Natural killer cell (primary cell): Measurements from ENCODE around the gene GRHL1. TPM values are rescaled to one million over a fixed set of nuclear protein-coding genes. Genes with fewer than 3 reads are reported as not detected.

Experiments used
- ATAC-seq, 3 donors: fragments of 150-1000 bp in 2 of 3; fragments of 200-7000 bp in 1 of 3; cut with Tn5 transposase; 1 replicate in 1 of 3; 2 replicates in 2 of 3; pipeline ENCODE4 v1.10.0; 2021; ENCODE audit warnings: mild to moderate bottlenecking in 2 of 3, moderate library complexity in 2 of 3
- DNase-seq, 2 donors: peaks; one replicate each; pipeline versions ENCODE4 v3.0.0 to v3.0.0-alpha.2; 2013 to 2021; ENCODE audit warnings: mixed read lengths in 1 of 2
- H3K27ac ChIP-seq: one replicate; pipeline ENCODE4 v1.5.1; 2013; ENCODE audit warnings: mild to moderate bottlenecking, low read length
- H3K27me3 ChIP-seq: one replicate; pipeline ENCODE4 v1.6.1; 2013; ENCODE audit warnings: low read length; ENCODE audit not compliant: control insufficient read depth, insufficient read depth
- H3K36me3 ChIP-seq: one replicate; pipeline ENCODE4 v1.6.1; 2013; ENCODE audit warnings: low read length; ENCODE audit not compliant: control insufficient read depth, insufficient read depth
- H3K4me1 ChIP-seq: one replicate; pipeline ENCODE4 v1.6.1; 2013; ENCODE audit warnings: low read length; ENCODE audit not compliant: control insufficient read depth, insufficient read depth
- H3K4me3 ChIP-seq: one replicate; pipeline ENCODE4 v1.5.1; 2013; ENCODE audit warnings: low read length
- H3K9me3 ChIP-seq: one replicate; pipeline ENCODE4 v1.6.1; 2013; ENCODE audit warnings: low read length; ENCODE audit not compliant: control insufficient read depth, insufficient read depth
- H3K27ac Mint-ChIP-seq, 2 donors: one replicate each; pipeline ENCODE4 v1.8.0; 2022; ENCODE audit warnings: mild to moderate bottlenecking in 2 of 2, mixed read lengths in 2 of 2, moderate library complexity in 1 of 2
- H3K27me3 Mint-ChIP-seq, 2 donors: one replicate each; pipeline ENCODE4 v1.8.0; 2022; ENCODE audit warnings: low read depth in 2 of 2, mixed read lengths in 2 of 2
- H3K36me3 Mint-ChIP-seq: one replicate; pipeline ENCODE4 v1.8.0; 2022; ENCODE audit warnings: mixed read lengths
- H3K4me1 Mint-ChIP-seq, 2 donors: one replicate each; pipeline ENCODE4 v1.8.0; 2022; ENCODE audit warnings: mixed read lengths in 2 of 2
- H3K4me3 Mint-ChIP-seq: one replicate; pipeline ENCODE4 v1.8.0; 2022; ENCODE audit warnings: mild to moderate bottlenecking, moderate library complexity, mixed read lengths
- H3K9me3 Mint-ChIP-seq, 2 donors: one replicate each; pipeline ENCODE4 v1.8.0; 2022; ENCODE audit warnings: mixed read lengths in 2 of 2
- WGBS: methylation state at CpG from one replicate; pipeline ENCODE4 v1.1.7; 2013; ENCODE audit warnings: missing lambda C conversion rate; ENCODE audit not compliant: insufficient coverage; 5-methylcytosine and 5-hydroxymethylcytosine counted together
- intact Hi-C: fragments of 100-400 bp; cut with micrococcal nuclease; formaldehyde crosslinking; loops from one replicate; pipeline ENCODE4 v1.14.2; 2022
- total RNA-seq, 4 donors: library from RNA; stranded (reverse); fragments of 120-200 nt in 1 of 4; gene quantifications; one replicate each; pipeline versions ENCODE4 v1.2.3 to v1.2.4, GENCODE V29; 2013 to 2022
- TF ChIP-seq, protein P1 (sequence below): fragments of 200-600 bp; IDR thresholded peaks from one replicate; pipeline ENCODE4 v1.8.0; 2022; ENCODE audit warnings: antibody characterized with exemption

Gene GRHL1
- total RNA-seq, 3 donors from 2014 or later (not counting 1 experiment from before 2014, with no cell fraction given) = 1.6 to 3.6 (median 3.2) TPM

DNA sequence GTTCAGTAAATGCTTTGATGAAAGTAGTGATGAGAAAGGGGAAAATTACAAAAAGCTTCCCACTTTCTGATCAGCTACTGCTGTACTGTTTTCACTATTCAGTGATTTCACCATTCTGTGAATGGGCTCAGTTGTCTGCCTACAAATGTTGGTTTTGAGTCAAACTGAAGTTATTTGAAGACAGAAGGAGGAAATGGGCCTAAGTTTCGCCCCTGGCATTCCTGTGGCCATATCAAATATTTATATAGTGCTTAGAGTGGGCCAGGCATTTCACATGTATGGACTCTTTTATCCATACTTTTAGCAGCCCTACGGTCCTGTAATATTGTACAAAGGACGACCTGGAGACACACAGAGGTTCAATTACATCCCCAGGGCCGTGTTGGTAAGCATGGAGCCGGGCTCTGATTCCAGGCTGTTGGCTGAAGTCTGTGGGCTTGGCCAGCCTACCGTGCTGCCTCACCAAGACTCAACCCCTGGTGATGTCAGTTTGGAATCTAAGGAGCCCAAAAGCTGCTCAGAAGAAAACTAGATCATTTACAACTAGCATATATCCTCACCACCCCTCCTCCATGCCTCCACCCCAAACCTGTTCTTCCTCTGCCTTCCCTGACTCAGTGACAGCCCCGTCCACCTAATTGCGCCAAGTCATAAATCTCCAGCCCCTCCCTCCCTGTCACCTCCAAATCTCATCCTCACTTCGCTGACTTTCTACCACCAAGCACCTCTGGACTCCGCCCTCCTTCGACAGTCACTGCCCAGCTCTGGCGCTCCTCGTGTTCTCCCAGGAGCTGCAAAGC lies 10.1 kb upstream of the GRHL1 start:
- no peak overlapping the region for H3K27ac ChIP-seq
- intact Hi-C loops = no loop called here
- TF ChIP-seq, protein P1, sequence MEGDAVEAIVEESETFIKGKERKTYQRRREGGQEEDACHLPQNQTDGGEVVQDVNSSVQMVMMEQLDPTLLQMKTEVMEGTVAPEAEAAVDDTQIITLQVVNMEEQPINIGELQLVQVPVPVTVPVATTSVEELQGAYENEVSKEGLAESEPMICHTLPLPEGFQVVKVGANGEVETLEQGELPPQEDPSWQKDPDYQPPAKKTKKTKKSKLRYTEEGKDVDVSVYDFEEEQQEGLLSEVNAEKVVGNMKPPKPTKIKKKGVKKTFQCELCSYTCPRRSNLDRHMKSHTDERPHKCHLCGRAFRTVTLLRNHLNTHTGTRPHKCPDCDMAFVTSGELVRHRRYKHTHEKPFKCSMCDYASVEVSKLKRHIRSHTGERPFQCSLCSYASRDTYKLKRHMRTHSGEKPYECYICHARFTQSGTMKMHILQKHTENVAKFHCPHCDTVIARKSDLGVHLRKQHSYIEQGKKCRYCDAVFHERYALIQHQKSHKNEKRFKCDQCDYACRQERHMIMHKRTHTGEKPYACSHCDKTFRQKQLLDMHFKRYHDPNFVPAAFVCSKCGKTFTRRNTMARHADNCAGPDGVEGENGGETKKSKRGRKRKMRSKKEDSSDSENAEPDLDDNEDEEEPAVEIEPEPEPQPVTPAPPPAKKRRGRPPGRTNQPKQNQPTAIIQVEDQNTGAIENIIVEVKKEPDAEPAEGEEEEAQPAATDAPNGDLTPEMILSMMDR = no peak

DNA sequence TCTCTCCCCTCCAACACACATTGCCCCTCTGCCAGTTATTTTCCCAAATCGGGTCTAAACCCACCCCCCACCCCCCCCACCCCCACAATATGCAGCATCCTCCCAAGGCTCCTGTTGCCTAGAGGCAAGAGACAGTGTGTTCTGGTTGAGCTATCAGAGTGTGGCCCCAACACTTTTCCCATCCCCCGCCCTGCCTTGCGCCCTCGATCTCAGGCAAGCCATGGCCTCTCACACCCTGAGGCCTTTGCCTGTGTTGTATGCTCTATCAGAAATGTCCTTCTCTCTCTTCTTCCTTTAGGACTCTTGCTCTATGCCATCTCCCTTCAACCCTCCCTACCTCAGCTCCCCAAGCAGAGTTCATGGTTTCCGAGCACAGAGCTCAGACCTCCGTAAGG lies 9.5 kb upstream of the GRHL1 start:
- Mint-ChIP-seq H3K27me3 (peaks cover 13 to 20% of the 10 kb centered on the region in 2 donors), H3K4me1 (peaks cover 0 to 3% of the 10 kb centered on the region in 2 donors), H3K9me3 (no peaks in the 10 kb centered on the region), H3K27ac (no peak overlapping the region), H3K4me3 (no peak overlapping the region), H3K36me3 (no peaks in the 10 kb centered on the region)
- 84% methylated on average over 5 of the region's 6 CpGs for WGBS
- ATAC-seq (no peak), DNase-seq (no peak)
- H3K36me3 ChIP-seq = no peaks in the 10 kb centered on the region
- peaks cover 3% of the 10 kb centered on the region for H3K27me3 ChIP-seq
- H3K9me3 ChIP-seq = no peaks in the 10 kb centered on the region
- H3K4me3 ChIP-seq = no peak overlapping the region
- no peak overlapping the region for H3K27ac ChIP-seq
- intact Hi-C loops = no loop called here
- no peaks in the 10 kb centered on the region for H3K4me1 ChIP-seq
- TF ChIP-seq, protein P1 = no peak

More for the DNA sequence above, 10.1 kb upstream of the GRHL1 start:
- no peak overlapping the region for H3K4me3 ChIP-seq
- Mint-ChIP-seq H3K9me3 (no peaks in the 10 kb centered on the region), H3K4me1 (peaks cover 0 to 3% of the 10 kb centered on the region in 2 donors), H3K27ac (no peak overlapping the region), H3K36me3 (no peaks in the 10 kb centered on the region), H3K27me3 (peaks cover 13 to 17% of the 10 kb centered on the region in 2 donors), H3K4me3 (no peak overlapping the region)
- H3K36me3 ChIP-seq = no peaks in the 10 kb centered on the region
- H3K9me3 ChIP-seq = no peaks in the 10 kb centered on the region
- DNase-seq (no peak), ATAC-seq (no peak)
- peaks cover 3% of the 10 kb centered on the region for H3K27me3 ChIP-seq
- WGBS = 82% methylated on average over 13 of the region's 13 CpGs
- H3K4me1 ChIP-seq = no peaks in the 10 kb centered on the region

DNA sequence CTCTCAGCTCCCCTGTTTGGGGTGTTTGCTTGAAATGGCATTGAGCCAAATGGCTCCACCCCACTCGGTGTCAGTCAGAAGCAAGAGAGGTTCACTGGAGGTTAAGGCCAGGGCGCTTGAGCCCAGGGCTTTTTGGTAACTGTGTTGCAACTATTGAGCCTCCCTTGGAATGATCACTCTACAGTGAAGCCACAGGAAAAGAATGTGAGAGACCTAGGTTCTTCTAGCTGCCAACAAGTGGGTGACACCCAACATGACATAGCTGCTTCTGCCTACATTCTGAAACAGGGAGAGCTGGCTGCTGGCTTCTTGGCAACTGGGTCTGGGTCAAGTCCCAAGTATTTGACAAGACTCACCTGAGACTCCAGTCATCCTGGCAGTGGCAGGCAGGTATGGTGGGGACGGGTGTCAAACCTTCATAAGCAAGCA lies 7.1 kb upstream of the GRHL1 start:
- H3K4me1 ChIP-seq = no peaks in the 10 kb centered on the region
- H3K36me3 ChIP-seq = no peaks in the 10 kb centered on the region
- H3K9me3 Mint-ChIP-seq = no peaks in the 10 kb centered on the region
- no peak for DNase-seq
- intact Hi-C loops = no loop called here
- no peak overlapping the region for H3K4me3 ChIP-seq
- no peak for ATAC-seq
- H3K36me3 Mint-ChIP-seq = no peaks in the 10 kb centered on the region
- no peak overlapping the region for H3K4me3 Mint-ChIP-seq
- 76% methylated on average over 3 of the region's 3 CpGs for WGBS
- no peak overlapping the region for H3K27ac Mint-ChIP-seq
- H3K9me3 ChIP-seq = no peaks in the 10 kb centered on the region
- no peak overlapping the region for H3K27ac ChIP-seq
- H3K27me3 ChIP-seq = peaks cover 3% of the 10 kb centered on the region
- no peaks in the 10 kb centered on the region for H3K4me1 Mint-ChIP-seq
- peaks cover 20 to 28% of the 10 kb centered on the region in 2 donors for H3K27me3 Mint-ChIP-seq
- TF ChIP-seq, protein P1 = no peak
